GM12873 (cell line): ENCODE measurements around the gene SLC51A.

Source experiments
- TF ChIP-seq, protein P1 (sequence below): IDR thresholded peaks from 2 replicates; pipeline ENCODE4 v1.5.1; 2012; ENCODE audit warnings: low read depth, mild to moderate bottlenecking, moderate library complexity, low read length, control low read depth; ENCODE audit not compliant: insufficient read depth; ENCODE audit errors: missing control alignments

The SLC51A gene

DNA sequence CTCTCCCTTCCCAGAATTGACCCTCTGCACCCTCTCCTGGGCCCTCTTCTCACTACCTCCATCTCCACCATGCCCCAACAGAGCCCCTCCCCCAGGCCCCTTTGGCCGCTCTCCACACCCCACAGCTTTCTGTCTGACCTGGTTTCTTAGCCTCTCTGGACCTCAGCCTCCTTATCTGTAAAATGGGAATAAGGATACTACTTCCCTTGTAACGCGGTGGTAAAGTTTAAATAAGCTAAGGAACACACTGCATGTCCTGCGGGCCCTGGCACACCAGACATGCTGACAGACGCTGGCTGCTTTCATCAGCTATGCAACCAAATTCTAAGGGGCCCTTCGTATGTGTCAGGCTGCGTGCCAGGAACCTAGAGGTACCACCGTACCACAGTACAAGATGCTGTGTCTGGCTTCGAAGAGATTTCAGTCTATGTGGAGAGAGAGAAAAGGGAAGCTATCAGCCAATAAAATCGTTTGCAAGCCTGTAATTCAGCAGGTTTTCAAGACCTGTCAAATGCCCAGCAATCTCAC is 777 bp upstream of the SLC51A start:
- TF ChIP-seq, protein P1, sequence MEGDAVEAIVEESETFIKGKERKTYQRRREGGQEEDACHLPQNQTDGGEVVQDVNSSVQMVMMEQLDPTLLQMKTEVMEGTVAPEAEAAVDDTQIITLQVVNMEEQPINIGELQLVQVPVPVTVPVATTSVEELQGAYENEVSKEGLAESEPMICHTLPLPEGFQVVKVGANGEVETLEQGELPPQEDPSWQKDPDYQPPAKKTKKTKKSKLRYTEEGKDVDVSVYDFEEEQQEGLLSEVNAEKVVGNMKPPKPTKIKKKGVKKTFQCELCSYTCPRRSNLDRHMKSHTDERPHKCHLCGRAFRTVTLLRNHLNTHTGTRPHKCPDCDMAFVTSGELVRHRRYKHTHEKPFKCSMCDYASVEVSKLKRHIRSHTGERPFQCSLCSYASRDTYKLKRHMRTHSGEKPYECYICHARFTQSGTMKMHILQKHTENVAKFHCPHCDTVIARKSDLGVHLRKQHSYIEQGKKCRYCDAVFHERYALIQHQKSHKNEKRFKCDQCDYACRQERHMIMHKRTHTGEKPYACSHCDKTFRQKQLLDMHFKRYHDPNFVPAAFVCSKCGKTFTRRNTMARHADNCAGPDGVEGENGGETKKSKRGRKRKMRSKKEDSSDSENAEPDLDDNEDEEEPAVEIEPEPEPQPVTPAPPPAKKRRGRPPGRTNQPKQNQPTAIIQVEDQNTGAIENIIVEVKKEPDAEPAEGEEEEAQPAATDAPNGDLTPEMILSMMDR: no peak

DNA sequence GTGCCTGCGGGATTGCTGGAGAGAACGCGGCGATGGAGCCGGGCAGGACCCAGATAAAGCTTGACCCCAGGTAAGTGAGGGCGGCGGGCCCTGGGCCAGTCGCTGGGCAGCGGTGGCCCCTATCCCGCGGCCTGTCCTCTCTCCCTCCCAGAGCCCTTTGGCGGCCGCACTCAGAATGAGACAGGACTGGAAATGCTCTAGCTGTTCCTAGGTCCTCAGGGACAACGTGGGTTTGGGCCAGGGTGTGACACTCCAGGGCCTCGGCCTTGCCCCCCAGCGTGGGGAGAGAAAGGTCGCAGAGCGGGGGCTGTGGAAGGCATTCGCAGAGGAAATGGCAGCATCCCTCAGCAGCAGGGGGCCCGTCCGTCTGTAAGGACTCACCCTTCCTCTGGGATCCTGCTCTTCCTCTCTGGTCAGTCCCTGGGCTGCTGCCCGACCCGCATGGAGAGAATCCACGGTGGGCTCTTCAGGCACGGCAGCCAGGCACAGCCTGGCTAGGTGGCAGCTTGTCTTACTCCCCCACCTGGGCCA is 412 bp downstream of the SLC51A start:
- TF ChIP-seq, protein P1: no peak

DNA sequence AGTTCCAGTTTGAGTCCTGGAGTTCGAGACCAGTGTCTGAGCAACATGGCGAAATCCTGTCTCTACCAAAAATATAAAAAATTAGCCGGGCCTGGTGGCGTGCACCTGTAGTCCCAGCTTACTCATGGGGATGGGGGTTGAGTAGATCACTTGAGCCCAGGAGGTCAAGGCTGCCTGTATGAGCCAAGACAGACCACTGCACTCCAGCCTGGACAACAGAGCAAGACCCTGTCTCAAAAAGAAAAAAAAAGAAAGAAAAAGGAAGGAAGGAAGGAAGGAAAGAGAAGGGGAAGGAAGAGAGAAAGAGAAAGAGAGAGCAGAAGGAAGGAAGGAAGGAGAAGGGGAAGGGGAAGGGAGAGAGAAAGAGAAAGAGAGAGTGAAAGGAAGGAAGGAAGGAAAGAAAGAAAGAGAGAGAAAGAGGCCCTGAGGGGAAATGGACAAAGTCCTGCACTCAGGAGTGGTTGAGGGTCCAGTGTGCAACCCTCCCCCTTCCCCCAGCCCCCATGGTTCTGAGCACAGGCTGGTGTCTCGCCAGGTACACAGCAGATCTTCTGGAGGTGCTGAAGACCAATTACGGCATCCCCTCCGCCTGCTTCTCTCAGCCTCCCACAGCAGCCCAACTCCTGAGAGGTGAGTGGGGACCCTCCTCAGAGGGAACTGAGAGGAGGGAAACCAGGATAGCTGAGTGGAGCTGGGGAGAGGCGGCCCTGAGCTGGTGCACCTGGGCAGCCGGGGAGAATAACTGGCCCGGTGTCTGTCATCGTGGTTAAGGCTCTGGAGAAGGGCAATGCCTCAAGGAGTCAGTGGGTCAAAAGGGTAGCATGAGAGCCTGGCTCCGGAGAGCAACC is 1.2 kb downstream of the SLC51A start:
- TF ChIP-seq, protein P1: no peak

DNA sequence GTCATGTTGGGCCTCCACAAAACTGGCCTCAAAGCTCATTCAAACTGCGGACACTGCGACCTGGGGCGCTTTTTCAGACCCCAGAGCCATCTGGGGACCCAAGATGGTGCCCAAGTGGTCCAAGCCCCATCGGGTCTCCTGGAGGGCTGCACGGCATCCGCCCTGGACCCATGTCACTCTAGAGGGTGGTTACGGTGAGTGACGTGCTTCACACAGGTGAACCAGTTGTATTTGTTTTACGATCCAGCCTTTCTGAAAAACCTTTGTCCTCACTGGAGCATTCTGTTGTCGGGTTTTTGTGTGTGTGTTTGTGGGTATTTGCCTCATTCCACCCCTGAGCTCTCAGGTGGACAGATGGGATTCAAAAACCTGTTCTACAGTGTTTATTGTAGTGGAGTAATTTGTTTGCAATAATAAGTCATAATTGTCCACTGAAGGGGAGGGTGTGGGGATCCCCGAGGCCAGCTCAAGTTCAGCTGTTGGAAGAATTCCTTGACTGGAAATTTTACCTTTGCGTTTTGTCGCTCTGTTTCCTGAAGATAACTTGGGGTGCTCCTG is 1.9 kb downstream of the SLC51A start:
- TF ChIP-seq, protein P1: no peak

DNA sequence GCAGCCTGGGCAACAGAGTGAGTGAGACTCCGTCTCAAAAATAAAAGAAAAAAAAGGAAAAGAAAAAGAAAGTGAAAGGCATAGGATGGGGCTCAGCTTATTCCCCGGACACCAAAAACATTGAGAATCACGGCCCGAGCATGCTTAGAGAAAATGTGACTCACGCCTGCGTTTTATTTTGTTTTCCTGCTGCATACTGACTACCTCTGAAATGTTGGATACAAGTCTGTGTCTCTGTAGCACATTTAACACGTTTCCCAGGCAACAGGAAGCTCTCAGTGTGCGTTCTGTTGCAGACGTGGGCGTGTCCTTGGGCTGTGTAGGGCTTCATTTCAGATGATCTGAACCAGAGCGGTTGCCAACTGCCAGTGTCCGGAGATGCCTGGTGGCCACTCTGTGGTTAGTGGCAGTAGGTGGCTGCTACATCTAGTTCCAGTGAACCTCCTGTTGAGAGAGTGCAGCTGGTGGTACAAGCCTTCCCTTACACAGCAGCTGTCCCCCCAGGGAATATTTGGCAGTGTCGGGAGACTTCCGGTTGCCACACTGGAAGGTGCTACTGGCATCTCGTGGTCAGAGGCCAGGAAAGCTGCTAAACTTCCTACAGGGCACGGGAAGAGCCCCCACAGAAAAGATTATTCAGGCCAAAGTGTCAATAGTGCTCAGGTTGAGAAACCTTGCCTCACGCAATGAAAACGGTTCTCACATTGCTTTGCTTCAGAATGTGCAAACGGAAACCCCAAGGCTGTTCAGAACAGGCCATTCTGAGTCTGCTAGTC is 3.0 kb downstream of the SLC51A start:
- TF ChIP-seq, protein P1: no peak

DNA sequence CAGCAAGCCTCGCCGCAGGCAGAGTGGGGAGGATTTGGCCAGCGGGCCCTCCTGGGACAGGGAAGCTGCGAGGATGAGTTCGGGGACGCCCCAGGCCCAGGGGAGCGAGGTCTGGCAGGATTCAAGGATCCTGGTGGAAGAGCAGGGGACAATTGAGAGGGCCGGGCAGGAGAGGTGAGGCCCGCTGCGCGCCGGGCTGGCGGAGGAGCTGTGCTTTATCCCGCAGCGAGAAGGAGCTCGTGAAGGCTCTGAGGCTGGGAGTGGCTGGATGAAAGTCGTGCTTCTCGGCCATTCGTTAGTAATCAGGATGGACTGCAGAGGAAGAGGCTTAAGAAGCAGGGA is 3.6 kb downstream of the SLC51A start:
- TF ChIP-seq, protein P1: no peak

DNA sequence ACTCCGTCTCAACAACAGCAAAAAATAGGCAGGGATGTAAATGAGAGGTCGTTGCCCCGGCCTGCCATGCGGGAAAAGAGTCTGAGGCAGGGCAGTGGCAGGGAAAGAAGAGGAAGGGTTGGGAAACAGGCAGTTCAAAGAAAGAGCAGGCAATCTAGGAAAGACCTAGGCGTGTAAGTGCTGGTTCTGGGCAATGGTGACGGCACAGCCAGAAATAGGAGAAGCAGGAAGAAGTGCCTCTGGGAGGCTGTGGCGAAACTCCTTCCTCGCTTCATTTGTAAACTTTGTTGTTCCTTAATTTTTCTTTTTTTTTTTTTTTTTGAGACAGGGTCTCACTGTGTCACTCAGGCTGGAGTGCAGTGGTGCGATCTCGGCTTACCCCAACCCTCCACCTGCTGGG is 4.3 kb downstream of the SLC51A start:
- TF ChIP-seq, protein P1: no peak
